K562 (cell line): ENCODE results near the gene SHISA9. TPM values are rescaled to one million over a fixed set of nuclear protein-coding genes. Genes with fewer than 3 reads are reported as not detected.

ENCODE experiments used
- ATAC-seq: fragments of 200-7000 bp; cut with Tn5 transposase; 3 replicates; pipeline ENCODE4 v1.9.1; 2020; ENCODE audit warnings: moderate library complexity
- BruUV-seq: library from RNA; stranded (reverse); fragments of 400-500 nt; replicated peaks from 2 replicates; lab custom pipeline; 2021; lab: Mats Ljungman, UMichigan
- CTCF ChIA-PET: fragments of 300-600 bp; formaldehyde crosslinking; extraction: SDS; loops from one replicate; lab custom pipeline; 2021; ENCODE audit warnings: low intra/inter-chr PET ratio; lab: Yijun Ruan, JAX
- POLR2A ChIA-PET: fragments of 300-600, 350-650 bp; sonication (Branson Sonifier 250); formaldehyde crosslinking; extraction: SDS; loops from one replicate; lab custom pipeline; 2021; ENCODE audit warnings: antibody characterized with exemption, inconsistent platforms; lab: Yijun Ruan, JAX
- DNase-seq, 4 experiments: peaks; one replicate each; pipeline versions ENCODE4 v3.0.0 to v3.0.0-alpha.2; 2011 to 2018; ENCODE audit warnings: low spot score in 3 of 4, mixed read lengths in 3 of 4; ENCODE audit errors: extremely low read depth in 1 of 4
- FAIRE-seq: peaks from 2 replicates; lab custom pipeline; 2011; peaks lifted over from hg19 to GRCh38; lab: Jason Lieb, UNC
- H2AFZ ChIP-seq: 2 replicates; pipeline ENCODE4 v1.6.0; 2011; ENCODE audit warnings: low read depth, low read length, control low read depth, inconsistent platforms
- H3K27ac ChIP-seq: fragments of 200-600 bp; 3 replicates; pipeline ENCODE4 v1.8.0; 2011; ENCODE audit warnings: low read depth, mild to moderate bottlenecking, control low read depth, inconsistent platforms, low read length, moderate library complexity, mixed read lengths; ENCODE audit errors: extremely low read depth
- H3K27me3 ChIP-seq, 2 experiments: fragments of 300-600 bp in 1 of 2; 2 replicates in 1 of 2; 3 replicates in 1 of 2; pipeline versions ENCODE4 v1.6.0 to v1.8.0; 2011; ENCODE audit warnings: inconsistent platforms in 2 of 2, low read length in 2 of 2, mild to moderate bottlenecking in 1 of 2, mixed read lengths in 1 of 2, moderate library complexity in 1 of 2; ENCODE audit not compliant: control insufficient read depth in 2 of 2, insufficient read depth in 2 of 2
- H3K36me3 ChIP-seq: fragments of 300-600 bp; 3 replicates; pipeline ENCODE4 v1.8.0; 2011; ENCODE audit warnings: mild to moderate bottlenecking, low read length, inconsistent platforms; ENCODE audit not compliant: control insufficient read depth, insufficient read depth
- H3K4me1 ChIP-seq, 2 experiments: fragments of 200-600 bp in 1 of 2; replicated peaks in 1 of 2; 2 replicates in 1 of 2; 3 replicates in 1 of 2; pipeline versions ENCODE4 v1.5.1 to v1.8.0; 2011; ENCODE audit warnings: inconsistent platforms in 2 of 2, low read length in 2 of 2, mild to moderate bottlenecking in 1 of 2, mixed read lengths in 1 of 2, moderate library complexity in 1 of 2; ENCODE audit not compliant: control insufficient read depth in 2 of 2, insufficient read depth in 2 of 2
- H3K4me2 ChIP-seq: 2 replicates; pipeline ENCODE4 v1.6.1; 2011; ENCODE audit warnings: low read length, control low read depth, inconsistent platforms, mixed read lengths; ENCODE audit not compliant: insufficient read depth
- H3K4me3 ChIP-seq: fragments of 200-600 bp; sonication (generic), shearing (Covaris generic); 2 replicates; pipeline ENCODE4 v1.5.1; 2016; ENCODE audit warnings: control low read depth, inconsistent platforms
- H3K79me2 ChIP-seq: fragments of 200-600 bp; 3 replicates; pipeline ENCODE4 v1.8.0; 2011; ENCODE audit warnings: low read length, inconsistent platforms; ENCODE audit not compliant: control insufficient read depth, insufficient read depth
- H3K9ac ChIP-seq, 2 experiments: 2 replicates each; pipeline versions ENCODE4 v1.6.0 to v1.6.1; 2011; ENCODE audit warnings: low read depth in 2 of 2, low read length in 2 of 2, control low read depth in 1 of 2, inconsistent platforms in 1 of 2, mild to moderate bottlenecking in 1 of 2, mixed read lengths in 1 of 2; ENCODE audit not compliant: insufficient read depth in 1 of 2
- H3K9me1 ChIP-seq: one replicate; pipeline ENCODE4 v1.6.0; 2011; ENCODE audit warnings: inconsistent platforms, mild to moderate bottlenecking, low read length, moderate library complexity; ENCODE audit not compliant: control insufficient read depth, insufficient read depth
- H3K9me3 ChIP-seq: replicated peaks from 2 replicates; pipeline ENCODE4 v1.5.1; 2011; ENCODE audit warnings: low read depth, low read length, inconsistent platforms; ENCODE audit not compliant: control insufficient read depth, insufficient read depth
- H4K20me1 ChIP-seq: replicated peaks from 2 replicates; pipeline ENCODE4 v1.6.1; 2011; ENCODE audit warnings: low read length, inconsistent platforms, mixed read lengths; ENCODE audit not compliant: control insufficient read depth, insufficient read depth
- ASH1L ChIP-seq: fragments of 450-650 bp; IDR thresholded peaks from 2 replicates; pipeline ENCODE4 v1.6.1; 2018; ENCODE audit warnings: borderline replicate concordance, mild to moderate bottlenecking, low read depth; ENCODE audit not compliant: partially characterized antibody
- CAMTA2 ChIP-seq: fragments of 250-450 bp; sonication (Bioruptor Pico); conservative IDR thresholded peaks from 2 replicates; pipeline ENCODE4 v1.5.1; 2022
- CEBPB ChIP-seq: fragments of 450-650 bp; IDR thresholded peaks from 2 replicates; pipeline ENCODE4 v1.6.1; 2016; ENCODE audit warnings: missing genetic modification characterization, missing compliant biosample characterization
- FOXJ3 ChIP-seq: sonication (generic); formaldehyde crosslinking; IDR thresholded peaks from 2 replicates; pipeline ENCODE4 v1.4.0; 2020; ENCODE audit warnings: mild to moderate bottlenecking, missing genetic modification reagents
- IRF9 ChIP-seq: fragments of 450-650 bp; IDR thresholded peaks from 2 replicates; pipeline ENCODE4 v1.6.1; 2016; ENCODE audit warnings: missing biosample characterization, missing genetic modification characterization
- MAFF ChIP-seq: IDR thresholded peaks from 2 replicates; pipeline ENCODE4 v1.6.1; 2012; ENCODE audit warnings: low read length, improper control_type of control experiment
- MBD1 ChIP-seq: fragments of 250-450 bp; sonication (Bioruptor Pico); IDR thresholded peaks from 2 replicates; pipeline ENCODE4 v1.8.0; 2022; ENCODE audit warnings: inconsistent platforms
- RAD21 ChIP-seq, 2 experiments: fragments of 250-450 bp in 1 of 2; fragments of 450-650 bp in 1 of 2; sonication (Bioruptor Pico) in 1 of 2; formaldehyde crosslinking in 1 of 2; IDR thresholded peaks in 1 of 2; conservative IDR thresholded peaks in 1 of 2; 2 replicates each; pipeline versions ENCODE4 v1.4.0 to v1.8.0; 2020 to 2022; ENCODE audit warnings: mild to moderate bottlenecking in 2 of 2, moderate library complexity in 1 of 2
- SMARCA5 ChIP-seq: fragments of 450-650 bp; IDR thresholded peaks from 2 replicates; pipeline ENCODE4 v1.6.1; 2016
- TAF7 ChIP-seq: fragments of 450-650 bp; IDR thresholded peaks from 2 replicates; pipeline ENCODE4 v1.6.1; 2016; ENCODE audit warnings: missing genetic modification characterization, missing compliant biosample characterization
- TBL1XR1 ChIP-seq, 2 experiments: IDR thresholded peaks; 2 replicates each; pipeline ENCODE4 v1.6.1; 2012; ENCODE audit warnings: improper control_type of control experiment in 2 of 2, low read length in 2 of 2, mild to moderate bottlenecking in 1 of 2
- TCF15 ChIP-seq: fragments of 250-450 bp; sonication (Bioruptor Pico); IDR thresholded peaks from 2 replicates; pipeline ENCODE4 v1.8.0; 2022; ENCODE audit warnings: moderate library complexity, mild to moderate bottlenecking, inconsistent platforms
- TCF7 ChIP-seq: sonication (generic); IDR thresholded peaks from 2 replicates; pipeline ENCODE4 v1.6.1; 2016; ENCODE audit warnings: antibody characterized with exemption, borderline replicate concordance
- TFAP4 ChIP-seq: sonication (generic); formaldehyde crosslinking; IDR thresholded peaks from 2 replicates; pipeline ENCODE4 v1.8.0; 2022; ENCODE audit warnings: missing genetic modification reagents, mild to moderate bottlenecking, moderate library complexity, borderline replicate concordance
- TOE1 ChIP-seq, 2 experiments: fragments of 450-650 bp in 1 of 2; sonication (generic) in 1 of 2; formaldehyde crosslinking in 1 of 2; IDR thresholded peaks; 2 replicates each; pipeline versions ENCODE4 v1.7.1 to v1.8.0; 2016 to 2022; ENCODE audit warnings: borderline replicate concordance in 2 of 2, mild to moderate bottlenecking in 2 of 2, antibody characterized with exemption in 1 of 2, inconsistent platforms in 1 of 2, low read depth in 1 of 2, missing genetic modification reagents in 1 of 2, moderate library complexity in 1 of 2
- ZNF311 ChIP-seq: fragments of 250-450 bp; sonication (Bioruptor Pico); IDR thresholded peaks from 2 replicates; pipeline ENCODE4 v1.4.0; 2020; ENCODE audit warnings: mild to moderate bottlenecking, moderate library complexity
- WGBS: fragments of 100-300 bp; shearing (Covaris generic); methylation state at CpG from one replicate; pipeline ENCODE4 v1.1.6; 2016; ENCODE audit warnings: low coverage, mixed read lengths; ENCODE audit not compliant: insufficient coverage; ENCODE audit errors: missing lambda C conversion rate; 5-methylcytosine and 5-hydroxymethylcytosine counted together
- in situ Hi-C: fragments of 300-500 bp; cut with MboI; formaldehyde crosslinking; loops from 4 replicates; pipeline ENCODE4 v1.15.0; 2018; ENCODE audit warnings: inconsistent platforms, mixed read lengths
- intact Hi-C: fragments of 100-400 bp; cut with micrococcal nuclease; formaldehyde crosslinking; loops from 2 replicates; pipeline ENCODE4 v1.14.2; 2022
- polyA plus RNA-seq, 8 experiments: library from polyadenylated mRNA; depleted of rRNA in 4 of 8; stranded (reverse) in 5 of 8; unstranded in 3 of 8; fragments of >200 nt; fragmentation: Nextera tagmentation in 2 of 8; fragmentation: Illumina TruSeq in 1 of 8; extraction: Ambion mirVana in 2 of 8; extraction: Trizol in 1 of 8; gene quantifications; 2 replicates each; pipeline versions ENCODE4 v1.2.1 to v1.2.3, GENCODE V29; 2011 to 2014; ENCODE audit warnings: inconsistent platforms in 1 of 8, missing spikeins in 1 of 8
- total RNA-seq, 7 experiments: library from RNA; depleted of rRNA in 6 of 7; stranded (reverse); fragments of >200 nt in 6 of 7; fragmentation: Illumina TruSeq in 2 of 7; extraction: Trizol in 2 of 7; gene quantifications; 2 replicates each; pipeline versions ENCODE4 v1.2.1 to v1.2.3, GENCODE V29; 2011 to 2021; ENCODE audit warnings: low replicate concordance in 1 of 7

SHISA9 gene
- total and polyA plus RNA-seq, 9 of the 15 experiments (the other 6 are each of a cell fraction or from before 2014, with no cell fraction given), result under 0.01 to 0.16 (median 0.01) TPM; not detected in 6

GRCh38 chr16:13206606-13207005 lies 305.2 kb downstream of the SHISA9 start (continued):
- no peak for TF ChIP-seq IRF9 (tag)
- TF ChIP-seq ASH1L, result no peak
- TF ChIP-seq SMARCA5, result no peak
- no peak for TF ChIP-seq TFAP4 (CRISPR knock-in tag)
- TF ChIP-seq TCF7, result no peak
- TF ChIP-seq FOXJ3 (CRISPR knock-in tag), result no peak
- no peak for TF ChIP-seq TCF15
- no peak for TF ChIP-seq ZNF311 (CRISPR knock-in tag)
- no peak for TF ChIP-seq RAD21 (CRISPR knock-in tag; conservative IDR thresholded peaks at IDR 0.05 in 1 of 2, IDR thresholded peaks at IDR 0.05 in 1 of 2)

- in situ Hi-C loops, result no loop called here
- no peak for FAIRE-seq
- no peak for TF ChIP-seq MBD1 (CRISPR knock-in tag)
- TF ChIP-seq TOE1 (IDR thresholded peaks at IDR 0.05; ENCODE audit: borderline replicate concordance), result no peak
- TF ChIP-seq TOE1 (CRISPR knock-in tag; IDR thresholded peaks at IDR 0.05; ENCODE audit: borderline replicate concordance, low read depth), result no peak
- no peak for TF ChIP-seq TBL1XR1 (IDR thresholded peaks at IDR 0.05; ENCODE audit: low read length in 2 of 2)
- no peak for TF ChIP-seq CAMTA2 (CRISPR knock-in tag)
- TF ChIP-seq CEBPB (tag), result no peak
- no peak for TF ChIP-seq MAFF
- TF ChIP-seq TAF7 (tag), result no peak
These were observed 305.8 kb downstream of the SHISA9 start for GRCh38 chr16:13207151-13207550.

More at GRCh38 chr16:13207151-13207550, 305.8 kb downstream of the SHISA9 start:
- Histone ChIP-seq H3K4me1 (no peaks in the 10 kb centered on the region), H3K27ac (no peak overlapping the region), H3K79me2 (no peaks in the 10 kb centered on the region), H3K4me3 (no peak overlapping the region), H3K9me3 (no peaks in the 10 kb centered on the region), H3K27me3 (no peaks in the 10 kb centered on the region), H3K36me3 (no peaks in the 10 kb centered on the region), H2AFZ (no peak overlapping the region), H3K9ac (no peak overlapping the region), H3K9me1 (no peaks in the 10 kb centered on the region), H3K4me2 (no peak overlapping the region), H4K20me1 (no peaks in the 10 kb centered on the region)
- DNase-seq (no peak), ATAC-seq (no peak)
- no TSS peak for BruUV-seq
- intact Hi-C loops, result no loop called here
- POLR2A ChIA-PET, result no interaction called here
- CTCF ChIA-PET, result no interaction called here
- WGBS, result 0% methylated on average over 5 of the region's 5 CpGs
